Thyroid gland (tissue), 4 donors: Measurements from ENCODE around the gene MIEN1.

Source experiments
- CTCF ChIP-seq, 6 experiments: fragments of 200-600 bp in 3 of 6; fragments of 450-650 bp in 3 of 6; sonication (generic) in 3 of 6; IDR thresholded peaks; one replicate each; pipeline ENCODE4 v1.5.1; 2016 to 2019; ENCODE audit warnings: antibody characterized with exemption in 6 of 6, mild to moderate bottlenecking in 2 of 6, inconsistent platforms in 1 of 6, moderate library complexity in 1 of 6
- POLR2A ChIP-seq, 2 donors: fragments of 450-650 bp; IDR thresholded peaks; one replicate each; pipeline ENCODE4 v1.6.1; 2017; ENCODE audit warnings: antibody characterized with exemption in 2 of 2, mild to moderate bottlenecking in 2 of 2, moderate library complexity in 1 of 2

- TF ChIP-seq CTCF (IDR thresholded peaks at IDR 0.05): no peak
- peak; percentile 7 to 15 for TF ChIP-seq POLR2A (IDR thresholded peaks at IDR 0.05)
Measured at GRCh38 chr17:39753514-39754160, 23.3 kb upstream of the MIEN1 start.
